GM19468 (cell line): ENCODE measurements around the gene ACKR2.

Source experiments
- ATAC-seq: cut with Tn5 transposase; IDR thresholded peaks from one replicate; pipeline ENCODE4 v1.9.1; 2021; ENCODE audit warnings: mild to moderate bottlenecking, moderate library complexity, moderate number of reproducible peaks; ENCODE audit not compliant: unreplicated experiment; ENCODE audit errors: extremely low read depth

The ACKR2 gene

DNA sequence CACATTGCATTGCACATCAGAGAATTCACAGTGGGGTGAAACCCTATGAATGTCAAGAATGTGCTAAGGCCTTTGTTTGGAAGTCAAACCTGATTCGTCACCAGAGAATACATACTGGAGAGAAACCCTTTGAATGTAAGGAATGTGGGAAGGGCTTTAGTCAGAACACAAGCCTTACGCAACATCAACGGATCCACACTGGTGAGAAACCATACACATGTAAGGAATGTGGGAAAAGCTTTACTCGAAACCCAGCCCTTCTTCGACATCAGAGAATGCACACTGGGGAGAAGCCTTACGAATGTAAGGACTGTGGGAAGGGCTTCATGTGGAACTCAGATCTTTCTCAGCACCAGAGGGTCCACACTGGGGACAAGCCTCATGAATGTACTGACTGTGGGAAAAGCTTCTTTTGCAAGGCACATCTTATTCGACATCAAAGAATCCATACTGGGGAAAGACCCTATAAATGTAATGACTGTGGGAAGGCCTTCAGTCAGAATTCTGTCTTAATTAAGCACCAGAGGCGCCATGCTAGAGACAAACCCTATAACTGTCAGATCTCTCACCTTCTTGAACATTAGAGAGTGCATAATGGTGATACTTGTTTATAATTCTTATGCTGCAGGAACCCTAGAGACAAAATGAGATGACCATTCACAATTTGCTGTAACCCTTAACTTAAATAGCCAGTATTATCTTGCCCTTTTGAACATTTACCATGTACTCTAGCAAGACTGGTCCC lies 105.7 kb downstream of the ACKR2 start:
- ATAC-seq, result no peak
